Stomach (tissue), 4 donors: ENCODE data around the gene GTF2IRD1.

Experiments
- POLR2A ChIP-seq, 4 donors: fragments of 450-650 bp; IDR thresholded peaks; one replicate each; pipeline ENCODE4 v1.6.1; 2016; ENCODE audit warnings: antibody characterized with exemption in 4 of 4, control low read depth in 2 of 4, mild to moderate bottlenecking in 1 of 4, moderate library complexity in 1 of 4
- POLR2AphosphoS5 ChIP-seq, 3 donors: sonication (generic); formaldehyde crosslinking; IDR thresholded peaks; one replicate each; pipeline ENCODE4 v1.6.1; 2016; ENCODE audit warnings: antibody characterized with exemption in 3 of 3
- TF ChIP-seq, protein P1 (sequence below), 7 experiments: fragments of 450-650 bp in 4 of 7; fragments of 200-600 bp in 3 of 7; sonication (generic) in 3 of 7; IDR thresholded peaks; one replicate each; pipeline ENCODE4 v1.5.1; 2016 to 2019; ENCODE audit warnings: antibody characterized with exemption in 7 of 7, control low read depth in 2 of 7, mild to moderate bottlenecking in 1 of 7

DNA sequence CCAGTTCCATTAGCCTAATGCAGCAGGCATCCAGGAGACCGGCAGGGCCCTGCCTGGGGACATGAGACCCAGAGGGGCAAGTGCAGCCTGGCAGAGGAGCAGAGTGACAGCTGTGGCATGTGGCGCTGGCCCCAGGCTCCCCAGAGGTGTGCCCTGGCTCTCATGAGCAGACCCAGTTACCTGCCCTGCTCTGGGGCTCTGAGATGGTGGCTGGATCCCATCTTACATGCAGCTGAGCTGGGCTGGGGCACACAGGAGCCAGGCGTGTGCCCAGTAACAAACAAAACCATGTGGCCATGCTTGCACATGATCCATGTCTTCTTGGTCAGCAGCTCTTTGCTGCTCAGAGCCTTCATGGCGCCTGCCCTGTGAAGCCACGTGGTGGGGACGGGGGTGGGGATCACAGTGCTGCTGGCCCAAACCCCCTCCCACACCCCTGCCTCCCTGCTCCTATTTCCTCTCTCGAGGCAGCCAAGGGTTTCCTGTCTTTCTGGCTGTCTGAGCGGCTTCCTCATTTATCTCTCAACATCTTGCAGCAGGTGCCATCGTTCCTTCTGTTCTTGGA, 163.6 kb downstream of the GTF2IRD1 start:
- TF ChIP-seq, protein P1, sequence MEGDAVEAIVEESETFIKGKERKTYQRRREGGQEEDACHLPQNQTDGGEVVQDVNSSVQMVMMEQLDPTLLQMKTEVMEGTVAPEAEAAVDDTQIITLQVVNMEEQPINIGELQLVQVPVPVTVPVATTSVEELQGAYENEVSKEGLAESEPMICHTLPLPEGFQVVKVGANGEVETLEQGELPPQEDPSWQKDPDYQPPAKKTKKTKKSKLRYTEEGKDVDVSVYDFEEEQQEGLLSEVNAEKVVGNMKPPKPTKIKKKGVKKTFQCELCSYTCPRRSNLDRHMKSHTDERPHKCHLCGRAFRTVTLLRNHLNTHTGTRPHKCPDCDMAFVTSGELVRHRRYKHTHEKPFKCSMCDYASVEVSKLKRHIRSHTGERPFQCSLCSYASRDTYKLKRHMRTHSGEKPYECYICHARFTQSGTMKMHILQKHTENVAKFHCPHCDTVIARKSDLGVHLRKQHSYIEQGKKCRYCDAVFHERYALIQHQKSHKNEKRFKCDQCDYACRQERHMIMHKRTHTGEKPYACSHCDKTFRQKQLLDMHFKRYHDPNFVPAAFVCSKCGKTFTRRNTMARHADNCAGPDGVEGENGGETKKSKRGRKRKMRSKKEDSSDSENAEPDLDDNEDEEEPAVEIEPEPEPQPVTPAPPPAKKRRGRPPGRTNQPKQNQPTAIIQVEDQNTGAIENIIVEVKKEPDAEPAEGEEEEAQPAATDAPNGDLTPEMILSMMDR (IDR thresholded peaks at IDR 0.05) = no peak
- no peak for TF ChIP-seq POLR2A (IDR thresholded peaks at IDR 0.05)
- TF ChIP-seq POLR2AphosphoS5 (IDR thresholded peaks at IDR 0.05) = no peak
